Keratinocyte (primary cell): Measurements from ENCODE around the gene TMEM135. TPM values are rescaled to one million over a fixed set of nuclear protein-coding genes. Genes with fewer than 3 reads are reported as not detected.
"Not testable (repeated sequence)": the region's sequence is repeated elsewhere in the genome, so short reads cannot be mapped to it uniquely, and the experiment has no call there.

Source experiments
- DNase-seq: peaks from one replicate; pipeline ENCODE4 v3.0.0-alpha.2; 2011; ENCODE audit warnings: low read depth, missing footprints, low spot score
- FAIRE-seq: peaks from 2 replicates; lab custom pipeline; 2011; peaks lifted over from hg19 to GRCh38; lab: Jason Lieb, UNC
- H2AFZ ChIP-seq: 2 replicates; pipeline ENCODE4 v1.6.0; 2012; ENCODE audit warnings: low read length, control low read depth, inconsistent platforms; ENCODE audit not compliant: control insufficient read depth
- H3K27ac ChIP-seq: 2 replicates; pipeline ENCODE4 v1.5.1; 2011; ENCODE audit warnings: low read length; ENCODE audit not compliant: control insufficient read depth, insufficient read depth
- H3K27me3 ChIP-seq: 3 replicates; pipeline ENCODE4 v1.6.0; 2011; ENCODE audit warnings: low read length; ENCODE audit not compliant: control insufficient read depth, insufficient read depth; ENCODE audit errors: extremely low read depth
- H3K36me3 ChIP-seq, 2 experiments: 2 replicates in 1 of 2; 3 replicates in 1 of 2; pipeline ENCODE4 v1.5.1; 2011; ENCODE audit warnings: low read length in 2 of 2, mild to moderate bottlenecking in 1 of 2; ENCODE audit not compliant: control insufficient read depth in 2 of 2, insufficient read depth in 2 of 2; ENCODE audit errors: extremely low read depth in 1 of 2
- H3K4me1 ChIP-seq: 3 replicates; pipeline ENCODE4 v1.5.1; 2011; ENCODE audit warnings: low read length; ENCODE audit not compliant: control insufficient read depth, insufficient read depth; ENCODE audit errors: extremely low read depth
- H3K4me2 ChIP-seq: 3 replicates; pipeline ENCODE4 v1.6.0; 2011; ENCODE audit warnings: low read depth, low read length; ENCODE audit not compliant: control insufficient read depth, insufficient read depth; ENCODE audit errors: extremely low read depth
- H3K4me3 ChIP-seq, 3 experiments: fragments of 200-600 bp in 1 of 3; sonication (generic) in 1 of 3; 2 replicates in 2 of 3; 3 replicates in 1 of 3; pipeline ENCODE4 v1.5.1; 2011 to 2016; ENCODE audit warnings: low read length in 3 of 3, mild to moderate bottlenecking in 3 of 3, control low read depth in 2 of 3, inconsistent platforms in 1 of 3, low read depth in 1 of 3, mixed read lengths in 1 of 3, mixed run types in 1 of 3, moderate library complexity in 1 of 3; ENCODE audit not compliant: control insufficient read depth in 2 of 3, insufficient read depth in 2 of 3; ENCODE audit errors: extremely low read depth in 1 of 3
- H3K79me2 ChIP-seq: 2 replicates; pipeline ENCODE4 v1.6.0; 2012; ENCODE audit warnings: low read length; ENCODE audit not compliant: control insufficient read depth, insufficient read depth
- H3K9ac ChIP-seq: 3 replicates; pipeline ENCODE4 v1.6.0; 2011; ENCODE audit warnings: low read length; ENCODE audit not compliant: control insufficient read depth, insufficient read depth; ENCODE audit errors: extremely low read depth
- H3K9me1 ChIP-seq: 3 replicates; pipeline ENCODE4 v1.6.0; 2011; ENCODE audit warnings: low read length; ENCODE audit not compliant: control insufficient read depth, insufficient read depth; ENCODE audit errors: extremely low read depth
- H3K9me3 ChIP-seq: 2 replicates; pipeline ENCODE4 v1.5.1; 2012; ENCODE audit warnings: low read depth, low read length; ENCODE audit not compliant: control insufficient read depth
- H4K20me1 ChIP-seq: 3 replicates; pipeline ENCODE4 v1.6.0; 2011; ENCODE audit warnings: low read length; ENCODE audit not compliant: control insufficient read depth, insufficient read depth; ENCODE audit errors: extremely low read depth
- EZH2 ChIP-seq: IDR thresholded peaks from one replicate; pipeline ENCODE4 v1.6.1; 2012; ENCODE audit warnings: inconsistent platforms, mild to moderate bottlenecking, low read length, moderate library complexity
- dilution Hi-C: fragments of 300-500 bp; cut with MboI; formaldehyde crosslinking; loops from one replicate; pipeline ENCODE4 v1.7.0; 2020; ENCODE audit warnings: low sequenced_read_pairs; ENCODE audit not compliant: extremely low pct_ligation_motif_present
- polyA plus RNA-seq, 5 experiments: library from polyadenylated mRNA; depleted of rRNA in 3 of 5; stranded (reverse) in 3 of 5; stranded (forward) in 1 of 5; unstranded in 1 of 5; fragments of >200 nt; gene quantifications; 1 replicate in 1 of 5; 2 replicates in 3 of 5; 3 replicates in 1 of 5; pipeline versions ENCODE4 v1.2.1 to v1.2.3, GENCODE V29; 2011 to 2012; ENCODE audit warnings: missing spikeins in 2 of 5, low read depth in 1 of 5, low replicate concordance in 1 of 5
- TF ChIP-seq, protein P1 (sequence below), 3 experiments: IDR thresholded peaks in 1 of 3; conservative IDR thresholded peaks in 1 of 3; optimal IDR thresholded peaks in 1 of 3; 2 replicates in 2 of 3; 3 replicates in 1 of 3; pipeline versions ENCODE3 to v1.5.1; 2011; ENCODE audit warnings: low read length in 3 of 3, mild to moderate bottlenecking in 3 of 3, moderate library complexity in 2 of 3, control low read depth in 1 of 3, inconsistent platforms in 1 of 3; ENCODE audit not compliant: insufficient read depth in 2 of 3; ENCODE audit errors: extremely low read depth in 1 of 3

Gene TMEM135
- polyA plus RNA-seq, 1 donor (not counting 4 experiments of a cell fraction or from before 2014, with no cell fraction given) = 15.0 TPM

DNA sequence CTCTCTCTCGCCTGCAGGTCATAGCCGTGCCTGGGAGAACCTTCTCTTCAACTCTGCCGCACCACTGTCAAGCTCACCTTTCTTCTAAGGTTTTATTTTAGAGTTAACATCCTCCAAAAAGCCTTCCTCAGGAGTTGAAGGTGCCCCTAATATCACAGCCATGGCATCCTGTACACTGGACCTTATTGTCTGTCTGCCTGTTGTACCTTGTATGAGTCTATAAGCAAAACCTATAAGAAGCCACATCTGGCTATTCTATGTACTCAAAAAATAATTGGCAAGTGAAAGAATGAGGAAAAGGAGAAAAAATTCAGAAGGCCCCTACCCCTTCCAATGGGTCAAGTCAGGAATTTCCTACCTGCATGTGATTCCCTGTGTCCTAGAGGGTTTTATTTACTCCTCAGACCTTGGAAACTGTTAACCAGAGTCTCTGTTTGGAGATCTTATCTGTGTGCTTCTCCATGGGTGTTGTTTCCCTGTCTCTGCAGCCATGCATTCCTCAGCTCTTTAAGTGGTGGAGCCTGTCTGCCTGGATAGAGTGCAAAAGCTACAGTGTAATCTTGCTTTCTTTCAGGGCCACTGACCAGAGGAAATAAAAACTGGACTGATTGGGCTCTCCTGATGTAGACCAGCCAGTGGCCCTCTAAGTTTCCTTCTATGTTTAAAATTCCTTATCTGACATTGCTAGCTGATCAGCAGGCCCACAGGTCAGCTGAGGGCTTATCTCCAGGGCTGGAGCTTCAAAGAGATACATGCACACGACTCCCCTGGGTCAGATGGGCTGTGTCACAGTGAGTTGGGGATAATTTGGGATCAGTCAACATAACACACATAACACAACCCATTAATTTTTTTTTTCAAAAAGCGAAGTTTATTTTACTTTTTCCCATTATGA lies 37.6 kb upstream of the TMEM135 start:
- Histone ChIP-seq H3K79me2 (no peaks in the 10 kb centered on the region), H3K27ac (no peak overlapping the region), H3K4me1 (no peaks in the 10 kb centered on the region), H4K20me1 (no peaks in the 10 kb centered on the region), H3K9ac (no peak overlapping the region), H3K4me2 (no peak overlapping the region), H3K9me3 (no peaks in the 10 kb centered on the region), H3K9me1 (no peaks in the 10 kb centered on the region), H2AFZ (peak overlapping the region; percentile 19), H3K4me3 (no peak overlapping the region), H3K27me3 (no peaks in the 10 kb centered on the region), H3K36me3 (no peaks in the 10 kb centered on the region)
- FAIRE-seq = no peak
- TF ChIP-seq EZH2 = no peak
- TF ChIP-seq, protein P1, sequence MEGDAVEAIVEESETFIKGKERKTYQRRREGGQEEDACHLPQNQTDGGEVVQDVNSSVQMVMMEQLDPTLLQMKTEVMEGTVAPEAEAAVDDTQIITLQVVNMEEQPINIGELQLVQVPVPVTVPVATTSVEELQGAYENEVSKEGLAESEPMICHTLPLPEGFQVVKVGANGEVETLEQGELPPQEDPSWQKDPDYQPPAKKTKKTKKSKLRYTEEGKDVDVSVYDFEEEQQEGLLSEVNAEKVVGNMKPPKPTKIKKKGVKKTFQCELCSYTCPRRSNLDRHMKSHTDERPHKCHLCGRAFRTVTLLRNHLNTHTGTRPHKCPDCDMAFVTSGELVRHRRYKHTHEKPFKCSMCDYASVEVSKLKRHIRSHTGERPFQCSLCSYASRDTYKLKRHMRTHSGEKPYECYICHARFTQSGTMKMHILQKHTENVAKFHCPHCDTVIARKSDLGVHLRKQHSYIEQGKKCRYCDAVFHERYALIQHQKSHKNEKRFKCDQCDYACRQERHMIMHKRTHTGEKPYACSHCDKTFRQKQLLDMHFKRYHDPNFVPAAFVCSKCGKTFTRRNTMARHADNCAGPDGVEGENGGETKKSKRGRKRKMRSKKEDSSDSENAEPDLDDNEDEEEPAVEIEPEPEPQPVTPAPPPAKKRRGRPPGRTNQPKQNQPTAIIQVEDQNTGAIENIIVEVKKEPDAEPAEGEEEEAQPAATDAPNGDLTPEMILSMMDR (optimal IDR thresholded peaks at IDR 0.05 in 1 of 3, IDR thresholded peaks at IDR 0.05 in 1 of 3, conservative IDR thresholded peaks at IDR 0.05 in 1 of 3; ENCODE audit: extremely low read depth in 1 of 3, insufficient read depth in 2 of 3, low read length in 3 of 3) = no peak
- no peak for DNase-seq
- dilution Hi-C loops = no loop called here

DNA sequence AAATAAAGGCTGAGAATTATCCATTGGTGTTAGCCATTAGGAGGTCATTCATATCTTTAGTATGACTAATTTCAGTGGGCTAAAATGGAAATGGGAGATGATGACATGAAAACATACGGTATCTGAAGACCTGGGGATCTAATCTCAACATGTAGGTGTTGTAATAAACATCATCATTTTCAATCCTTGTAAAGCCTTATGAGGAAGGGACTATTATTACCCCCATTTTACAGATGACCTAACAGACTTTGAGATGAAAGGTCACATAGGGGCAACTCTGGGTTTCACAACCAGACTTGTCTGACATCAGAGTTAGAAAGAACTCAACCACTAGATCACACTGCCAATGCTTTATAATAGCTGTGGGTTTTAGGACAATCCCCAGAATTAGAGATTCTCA lies 34.8 kb upstream of the TMEM135 start:
- no peaks in the 10 kb centered on the region for H3K79me2 ChIP-seq
- TF ChIP-seq, protein P1 (optimal IDR thresholded peaks at IDR 0.05 in 1 of 3, IDR thresholded peaks at IDR 0.05 in 1 of 3, conservative IDR thresholded peaks at IDR 0.05 in 1 of 3; ENCODE audit: extremely low read depth in 1 of 3, insufficient read depth in 2 of 3, low read length in 3 of 3) = no peak
- TF ChIP-seq EZH2 = no peak
- no peaks in the 10 kb centered on the region for H4K20me1 ChIP-seq
- H3K4me1 ChIP-seq = no peaks in the 10 kb centered on the region
- dilution Hi-C loops = no loop called here
- H3K4me3 ChIP-seq = no peak overlapping the region
- H2AFZ ChIP-seq = no peak overlapping the region
- H3K27me3 ChIP-seq = no peaks in the 10 kb centered on the region
- no peak overlapping the region for H3K9ac ChIP-seq
- no peak overlapping the region for H3K4me2 ChIP-seq
- H3K9me1 ChIP-seq = no peaks in the 10 kb centered on the region
- no peaks in the 10 kb centered on the region for H3K9me3 ChIP-seq
- DNase-seq (no peak), FAIRE-seq (no peak)
- no peaks in the 10 kb centered on the region for H3K36me3 ChIP-seq
- no peak overlapping the region for H3K27ac ChIP-seq

DNA sequence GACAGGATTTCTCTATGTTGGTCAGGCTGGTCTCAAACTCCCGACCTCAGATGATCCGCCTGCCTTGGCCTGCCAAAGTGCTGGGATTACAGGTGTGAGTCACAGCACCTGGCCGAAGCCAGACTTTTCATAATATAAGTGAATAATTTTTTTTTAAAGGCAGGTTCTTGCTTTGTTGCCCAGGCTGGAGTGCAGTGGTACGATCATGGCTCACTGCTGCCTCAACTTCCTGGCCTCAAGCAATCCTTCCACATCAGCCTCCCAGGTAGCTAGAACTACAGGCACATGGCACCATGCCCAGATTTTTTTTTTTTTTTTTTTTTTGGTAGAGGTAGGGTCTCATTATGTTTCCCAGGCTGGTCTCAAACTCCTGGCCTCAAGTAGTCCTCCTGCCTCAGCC lies 33.5 kb upstream of the TMEM135 start:
- H3K36me3 ChIP-seq, H3K9ac ChIP-seq, H2AFZ ChIP-seq, H3K9me3 ChIP-seq, H3K27ac ChIP-seq, FAIRE-seq, dilution Hi-C loops, H4K20me1 ChIP-seq, H3K4me2 ChIP-seq, H3K27me3 ChIP-seq, H3K9me1 ChIP-seq, H3K4me3 ChIP-seq, H3K79me2 ChIP-seq, H3K4me1 ChIP-seq: not testable (repeated sequence)
- DNase-seq = peak; percentile 19
